ENCODE results near the gene SOS2.

- TF ChIP-seq CTCF (IDR thresholded peaks at IDR 0.05; ENCODE audit: insufficient read depth, low read length, poor library complexity, severe bottlenecking), result no peak
- no peak for TF ChIP-seq EZH2phosphoT487 (conservative IDR thresholded peaks at IDR 0.05; ENCODE audit: low read length)
These were observed 125.2 kb downstream of the SOS2 start for GRCh38 chr14:50106178-50106577.

Measured in SU-DHL-6 (cell line).